ENCODE measurements around the gene C4BPA. TPM values are rescaled to one million over a fixed set of nuclear protein-coding genes. Genes with fewer than 3 reads are reported as not detected.

The C4BPA gene
- total RNA-seq, 1 experiment from 2014 or later, result not detected

- Histone ChIP-seq H3K18ac (ENCODE audit: insufficient read length, low read depth, low read length) (no peak overlapping the region), H3K23me2 (ENCODE audit: insufficient read length, low read depth, low read length, poor library complexity, severe bottlenecking) (no peaks in the 10 kb centered on the region), H3K14ac (ENCODE audit: insufficient read depth, low read length) (no peak overlapping the region), H3K4me2 (ENCODE audit: insufficient read depth, insufficient read length, low read length) (no peak overlapping the region), H2BK15ac (ENCODE audit: low read depth, low read length) (no peak overlapping the region), H3K9ac (ENCODE audit: extremely low read depth, insufficient read length, low read length) (no peak overlapping the region), H2BK12ac (ENCODE audit: insufficient read length, low read depth, low read length) (no peak overlapping the region), H3T11ph (ENCODE audit: low read length) (no peak overlapping the region), H2AFZ (ENCODE audit: low read length) (no peak overlapping the region), H2BK5ac (ENCODE audit: insufficient read length, low read length) (no peak overlapping the region), H3K4ac (ENCODE audit: low read depth, low read length) (no peak overlapping the region), H4K20me1 (ENCODE audit: control insufficient read depth, insufficient read depth, insufficient read length) (no peaks in the 10 kb centered on the region), H2BK20ac (ENCODE audit: low read depth, low read length, poor library complexity, severe bottlenecking) (no peak overlapping the region), H3K79me2 (ENCODE audit: insufficient read depth, low read length) (no peaks in the 10 kb centered on the region), H4K8ac (replicated peaks; ENCODE audit: insufficient read length, low read depth, low read length) (no peak overlapping the region), H3K27ac (ENCODE audit: insufficient read length, low read depth, low read length) (no peak overlapping the region), H3K27me3 (ENCODE audit: insufficient read depth, low read length) (no peaks in the 10 kb centered on the region), H3K9me3 (ENCODE audit: control insufficient read depth, low read depth, low read length) (no peaks in the 10 kb centered on the region), H4K5ac (ENCODE audit: insufficient read length, low read depth, low read length) (no peak overlapping the region), H3K56ac (ENCODE audit: insufficient read length, low read depth, low read length) (no peak overlapping the region), H2AK5ac (ENCODE audit: insufficient read length, low read length) (no peak overlapping the region), H3K4me1 (ENCODE audit: insufficient read depth, low read length) (no peaks in the 10 kb centered on the region), H4K91ac (ENCODE audit: insufficient read length, low read depth, low read length) (no peak overlapping the region), H2BK120ac (ENCODE audit: low read depth, low read length, poor library complexity, severe bottlenecking) (no peak overlapping the region), H3K79me1 (ENCODE audit: insufficient read depth, low read depth, low read length, poor library complexity, severe bottlenecking) (no peaks in the 10 kb centered on the region), H3K23ac (ENCODE audit: insufficient read length, low read depth, low read length) (no peak overlapping the region)
- H3K36me3 Mint-ChIP-seq (ENCODE audit: insufficient read depth in 1 of 3, low read depth in 3 of 3), result no peaks in the 10 kb centered on the region
- H3K4me1 Mint-ChIP-seq, result no peaks in the 10 kb centered on the region
- H3K4me3 Mint-ChIP-seq, result no peak overlapping the region
- H3K27ac Mint-ChIP-seq, result no peak overlapping the region
- H3K27me3 Mint-ChIP-seq (ENCODE audit: low read depth), result no peaks in the 10 kb centered on the region; the same call in 1 of the 2 replicates
- peaks cover 3 to 4% of the 10 kb centered on the region in 2 experiments; a peak in 3 of 5 replicates for H3K9me3 Mint-ChIP-seq
- TF ChIP-seq CTCF (conservative IDR thresholded peaks at IDR 0.05), result no peak
- no peak for DNase-seq
Observed at GRCh38 chr1:207156095-207156494, 52.1 kb downstream of the C4BPA start.

Measured in H9 (cell line).